B cell (primary cell): Measurements from ENCODE around the gene FOXO1. TPM values are rescaled to one million over a fixed set of nuclear protein-coding genes. Genes with fewer than 3 reads are reported as not detected.

Experiments
- ATAC-seq: fragments of 200-7000 bp; cut with Tn5 transposase; one replicate; pipeline ENCODE4 v1.10.0; 2021; ENCODE audit warnings: low read depth, mild to moderate bottlenecking, moderate number of reproducible peaks, moderate library complexity
- CTCF ChIA-PET: fragments of 350-600 bp; sonication (Branson Sonifier 250); formaldehyde crosslinking; loops from one replicate; lab custom pipeline; 2021; ENCODE audit warnings: antibody characterized with exemption, inconsistent platforms; lab: Charles Lee
- POLR2A ChIA-PET: fragments of 350-600 bp; sonication (Branson Sonifier 250); formaldehyde crosslinking; loops from one replicate; lab custom pipeline; 2021; ENCODE audit warnings: antibody characterized with exemption; lab: Charles Lee
- DNase-seq: peaks from one replicate; pipeline ENCODE4 v3.0.0; 2013
- H2AFZ ChIP-seq: 2 replicates; pipeline ENCODE4 v1.6.1; 2012; ENCODE audit warnings: mild to moderate bottlenecking, low read depth, low read length; ENCODE audit not compliant: insufficient read depth, poor library complexity, severe bottlenecking
- H3K27ac ChIP-seq, 2 donors: 1 replicate in 1 of 2; 2 replicates in 1 of 2; pipeline ENCODE4 v1.5.1; 2012 to 2013; ENCODE audit warnings: low read length in 2 of 2, mild to moderate bottlenecking in 2 of 2, moderate library complexity in 1 of 2
- H3K27me3 ChIP-seq, 4 experiments: fragments of 200-600 bp in 1 of 4; sonication (generic) in 1 of 4; replicated peaks in 1 of 4; 1 replicate in 2 of 4; 2 replicates in 2 of 4; pipeline versions ENCODE4 v1.6.1 to v1.7.0; 2013 to 2016; ENCODE audit warnings: low read length in 3 of 4, mild to moderate bottlenecking in 2 of 4, mixed read lengths in 1 of 4, moderate library complexity in 1 of 4; ENCODE audit not compliant: insufficient read depth in 4 of 4, control insufficient read depth in 3 of 4; ENCODE audit errors: control extremely low read depth in 1 of 4
- H3K36me3 ChIP-seq, 2 experiments: replicated peaks in 1 of 2; 1 replicate in 1 of 2; 2 replicates in 1 of 2; pipeline versions ENCODE4 v1.6.1 to v1.7.1; 2013; ENCODE audit warnings: low read length in 1 of 2; ENCODE audit not compliant: insufficient read depth in 2 of 2, control insufficient read depth in 1 of 2; ENCODE audit errors: control extremely low read depth in 1 of 2, extremely low read depth in 1 of 2
- H3K4me1 ChIP-seq, 2 donors: fragments of 200-600 bp in 1 of 2; sonication (generic) in 1 of 2; 1 replicate in 1 of 2; 2 replicates in 1 of 2; pipeline versions ENCODE4 v1.5.1 to v1.6.1; 2013 to 2017; ENCODE audit warnings: low read length in 2 of 2; ENCODE audit not compliant: control insufficient read depth in 2 of 2, insufficient read depth in 2 of 2
- H3K4me2 ChIP-seq: replicated peaks from 2 replicates; pipeline ENCODE3; 2012; ENCODE audit warnings: mild to moderate bottlenecking, low read depth, low read length; ENCODE audit not compliant: poor library complexity, severe bottlenecking
- H3K4me3 ChIP-seq, 5 experiments: fragments of 200-600 bp in 1 of 5; sonication (generic) in 1 of 5; 1 replicate in 3 of 5; 2 replicates in 2 of 5; pipeline versions ENCODE4 v1.5.1 to v1.7.0; 2011 to 2016; ENCODE audit warnings: low read length in 4 of 5, mild to moderate bottlenecking in 4 of 5, low read depth in 2 of 5, control low read depth in 1 of 5, moderate library complexity in 1 of 5; ENCODE audit not compliant: insufficient read depth in 1 of 5; ENCODE audit errors: control extremely low read depth in 1 of 5, extremely low read depth in 1 of 5
- H3K79me2 ChIP-seq: fragments of 200-600 bp; sonication (generic); one replicate; pipeline ENCODE4 v1.6.0; 2016; ENCODE audit warnings: low read length; ENCODE audit not compliant: control insufficient read depth, insufficient read depth
- H3K9ac ChIP-seq: fragments of 200-600 bp; sonication (generic); 2 replicates; pipeline ENCODE4 v1.6.1; 2017; ENCODE audit warnings: mild to moderate bottlenecking, low read length, moderate library complexity
- H3K9me3 ChIP-seq, 3 donors: one replicate each; pipeline versions ENCODE4 v1.6.1 to v1.7.1; 2013; ENCODE audit warnings: low read length in 2 of 3; ENCODE audit not compliant: control insufficient read depth in 2 of 3, insufficient read depth in 1 of 3; ENCODE audit errors: control extremely low read depth in 1 of 3
- H4K20me1 ChIP-seq: 2 replicates; pipeline ENCODE4 v1.6.0; 2012; ENCODE audit warnings: mild to moderate bottlenecking, low read length; ENCODE audit not compliant: insufficient read depth, control insufficient read depth, poor library complexity, severe bottlenecking
- H3K27ac Mint-ChIP-seq: one replicate; pipeline ENCODE4 v1.8.0; 2021; ENCODE audit warnings: mixed read lengths
- H3K27me3 Mint-ChIP-seq: one replicate; pipeline ENCODE4 v1.8.0; 2021; ENCODE audit warnings: mixed read lengths
- H3K4me1 Mint-ChIP-seq: one replicate; pipeline ENCODE4 v1.8.0; 2021; ENCODE audit warnings: mixed read lengths
- H3K4me3 Mint-ChIP-seq: one replicate; pipeline ENCODE4 v1.8.0; 2021; ENCODE audit warnings: mixed read lengths
- H3K9me3 Mint-ChIP-seq: one replicate; pipeline ENCODE4 v1.8.0; 2022; ENCODE audit warnings: mixed read lengths; ENCODE audit not compliant: insufficient read depth
- EZH2 ChIP-seq: IDR thresholded peaks from 2 replicates; pipeline ENCODE4 v1.6.1; 2012; ENCODE audit warnings: borderline replicate concordance, low read depth, mild to moderate bottlenecking, moderate library complexity, low read length; ENCODE audit not compliant: insufficient read depth, poor library complexity, severe bottlenecking
- WGBS: methylation state at CpG from one replicate; pipeline ENCODE4 v1.1.5; 2013; ENCODE audit warnings: missing lambda C conversion rate; ENCODE audit not compliant: insufficient coverage; 5-methylcytosine and 5-hydroxymethylcytosine counted together
- intact Hi-C: fragments of 100-400 bp; cut with micrococcal nuclease; formaldehyde crosslinking; loops from one replicate; pipeline ENCODE4 v1.10.0; 2022
- polyA plus RNA-seq: library from polyadenylated mRNA; depleted of rRNA; stranded (reverse); fragments of >200 nt; gene quantifications from 2 replicates; pipeline ENCODE4 v1.2.3, GENCODE V29; 2012
- total RNA-seq, 2 donors: library from RNA; stranded (reverse); fragments of 120-200 nt in 1 of 2; gene quantifications; 1 replicate in 1 of 2; 2 replicates in 1 of 2; pipeline versions ENCODE4 v1.2.3 to v1.2.4, GENCODE V29; 2013 to 2022
- TF ChIP-seq, protein P1 (sequence below): fragments of 200-600 bp; IDR thresholded peaks from one replicate; pipeline ENCODE4 v1.8.0; 2022; ENCODE audit warnings: antibody characterized with exemption, mild to moderate bottlenecking

FOXO1 gene
- total and polyA plus RNA-seq, 2 donors (not counting 1 experiment from before 2014, with no cell fraction given) = 22.8 to 77.9 TPM

DNA sequence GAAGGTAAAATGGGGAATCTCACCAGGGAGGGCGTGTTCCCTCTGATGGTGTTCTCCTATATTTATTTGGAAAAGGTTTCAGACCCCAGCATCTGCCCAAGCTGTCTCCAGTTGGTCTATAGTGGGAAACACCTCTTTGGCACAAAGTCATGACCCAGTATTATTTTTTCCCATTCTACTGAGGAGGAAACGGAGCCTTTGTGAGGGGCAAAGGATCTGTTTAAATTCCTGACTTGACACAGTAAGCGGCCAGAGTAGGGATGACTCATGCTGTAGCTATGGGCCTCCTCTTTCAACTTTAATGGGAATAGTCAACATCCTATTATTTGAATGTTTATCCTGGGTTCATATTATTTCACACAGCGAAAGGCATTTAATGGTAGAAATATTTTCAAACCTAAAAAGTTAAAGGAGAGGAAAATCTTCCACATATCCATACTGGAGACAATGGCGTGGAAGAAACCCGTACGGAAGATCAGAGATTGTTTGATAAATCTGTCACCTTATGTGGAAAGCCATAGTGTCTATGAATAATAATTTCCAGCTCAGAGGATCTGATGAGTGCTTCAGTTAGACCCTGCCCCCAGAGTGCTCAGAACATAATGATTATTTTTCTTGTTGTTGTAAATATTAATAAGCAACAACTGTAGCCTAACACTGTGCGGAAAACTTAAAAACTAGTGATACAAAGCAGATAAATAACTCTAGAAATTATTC lies 126.0 kb downstream of the FOXO1 start:
- Histone ChIP-seq H3K4me1 (peaks cover 7 to 12% of the 10 kb centered on the region in 2 donors), H3K4me3 (no peak overlapping the region), H3K79me2 (peaks cover 5% of the 10 kb centered on the region), H4K20me1 (no peaks in the 10 kb centered on the region), H3K9ac (no peak overlapping the region), H3K4me2 (no peak overlapping the region), H3K27me3 (no peaks in the 10 kb centered on the region), H3K27ac (no peak overlapping the region), H2AFZ (no peak overlapping the region), H3K36me3 (no peaks in the 10 kb centered on the region), H3K9me3 (no peaks in the 10 kb centered on the region)
- Mint-ChIP-seq H3K4me1 (peaks cover 20% of the 10 kb centered on the region), H3K4me3 (no peak overlapping the region), H3K9me3 (no peaks in the 10 kb centered on the region), H3K27ac (no peak overlapping the region), H3K27me3 (no peaks in the 10 kb centered on the region)
- no peak for ATAC-seq
- ChIA-PET CTCF (interaction anchor here (0.6 to 0.8 kb wide), 2 partner anchors 227 to 471 kb away, joined by 3 to 5 read pairs; no protein-coding TSS in a partner anchor), POLR2A (no interaction called here)
- TF ChIP-seq, protein P1, sequence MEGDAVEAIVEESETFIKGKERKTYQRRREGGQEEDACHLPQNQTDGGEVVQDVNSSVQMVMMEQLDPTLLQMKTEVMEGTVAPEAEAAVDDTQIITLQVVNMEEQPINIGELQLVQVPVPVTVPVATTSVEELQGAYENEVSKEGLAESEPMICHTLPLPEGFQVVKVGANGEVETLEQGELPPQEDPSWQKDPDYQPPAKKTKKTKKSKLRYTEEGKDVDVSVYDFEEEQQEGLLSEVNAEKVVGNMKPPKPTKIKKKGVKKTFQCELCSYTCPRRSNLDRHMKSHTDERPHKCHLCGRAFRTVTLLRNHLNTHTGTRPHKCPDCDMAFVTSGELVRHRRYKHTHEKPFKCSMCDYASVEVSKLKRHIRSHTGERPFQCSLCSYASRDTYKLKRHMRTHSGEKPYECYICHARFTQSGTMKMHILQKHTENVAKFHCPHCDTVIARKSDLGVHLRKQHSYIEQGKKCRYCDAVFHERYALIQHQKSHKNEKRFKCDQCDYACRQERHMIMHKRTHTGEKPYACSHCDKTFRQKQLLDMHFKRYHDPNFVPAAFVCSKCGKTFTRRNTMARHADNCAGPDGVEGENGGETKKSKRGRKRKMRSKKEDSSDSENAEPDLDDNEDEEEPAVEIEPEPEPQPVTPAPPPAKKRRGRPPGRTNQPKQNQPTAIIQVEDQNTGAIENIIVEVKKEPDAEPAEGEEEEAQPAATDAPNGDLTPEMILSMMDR = no peak
- no peak for TF ChIP-seq EZH2
- intact Hi-C loops = no loop called here
- no peak for DNase-seq
- no CpG with 5 or more reads among the region's 8 CpGs for WGBS

DNA sequence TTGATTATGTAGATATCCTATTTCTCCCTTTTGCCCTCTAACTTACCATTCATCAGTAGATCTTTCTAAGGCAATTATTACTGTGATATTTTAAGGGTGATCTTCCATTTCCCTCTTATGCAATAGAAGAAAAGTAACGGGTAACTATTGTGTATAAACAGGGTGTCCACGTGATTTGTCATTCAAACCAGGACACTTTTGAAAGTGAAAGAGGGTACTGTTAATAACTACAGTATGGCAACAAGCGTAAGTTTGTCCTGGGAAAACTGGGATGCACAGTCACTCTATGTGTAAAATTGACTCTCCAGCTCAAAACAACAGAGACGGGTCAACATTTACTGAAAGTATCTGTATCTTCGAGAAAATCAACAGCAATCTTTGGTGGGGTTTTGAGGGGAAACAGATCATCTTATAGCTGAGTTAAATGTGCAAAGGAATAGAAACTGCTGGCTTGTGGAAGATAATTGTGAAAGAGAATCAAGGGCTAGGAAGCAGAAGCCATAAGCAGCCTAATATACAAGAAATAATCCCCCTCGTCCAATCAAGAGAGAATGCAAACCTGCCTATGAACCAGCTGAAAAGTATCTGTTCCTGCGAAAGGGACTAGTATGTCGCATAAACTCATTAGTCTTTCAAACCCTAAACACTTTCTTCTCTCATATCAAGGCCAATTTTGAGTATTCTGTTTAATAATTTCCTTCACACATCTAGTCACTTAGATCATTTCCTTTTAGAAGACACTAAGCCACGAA lies 126.7 kb downstream of the FOXO1 start:
- WGBS = 88% methylated on average over 3 of the region's 9 CpGs
- TF ChIP-seq, protein P1 = no peak
- no peak for TF ChIP-seq EZH2
- Histone ChIP-seq H3K9me3 (no peaks in the 10 kb centered on the region), H3K9ac (no peak overlapping the region), H3K4me3 (no peak overlapping the region), H3K27ac (no peak overlapping the region), H2AFZ (no peak overlapping the region), H3K36me3 (no peaks in the 10 kb centered on the region), H3K79me2 (peaks cover 6% of the 10 kb centered on the region), H3K27me3 (no peaks in the 10 kb centered on the region), H3K4me1 (peaks cover 7 to 12% of the 10 kb centered on the region in 2 donors), H4K20me1 (no peaks in the 10 kb centered on the region), H3K4me2 (no peak overlapping the region)
- ChIA-PET CTCF (no interaction called here), POLR2A (no interaction called here)
- Mint-ChIP-seq H3K27me3 (no peaks in the 10 kb centered on the region), H3K4me3 (peak overlapping the region; percentile 8), H3K27ac (peak overlapping the region; percentile 4), H3K4me1 (peaks cover 21% of the 10 kb centered on the region), H3K9me3 (no peaks in the 10 kb centered on the region)
- ATAC-seq (no peak), DNase-seq (no peak)
- intact Hi-C loops = no loop called here
